Panc1 (cell line): ENCODE data around the gene LAMP5. TPM values are rescaled to one million over a fixed set of nuclear protein-coding genes. Genes with fewer than 3 reads are reported as not detected.

ENCODE experiments used
- ATAC-seq: fragments of 200-7000 bp; cut with Tn5 transposase; 2 replicates; pipeline ENCODE4 v1.9.1; 2020; ENCODE audit warnings: mild to moderate bottlenecking, moderate library complexity
- BruUV-seq: library from RNA; stranded (reverse); fragments of 400-500 nt; replicated peaks from 2 replicates; lab custom pipeline; 2021; lab: Mats Ljungman, UMichigan
- CTCF ChIA-PET: fragments of 300-600 bp; sonication (Branson Sonifier 250); formaldehyde crosslinking; loops from one replicate; lab custom pipeline; 2022; ENCODE audit warnings: antibody characterized with exemption; lab: Charles Lee
- POLR2A ChIA-PET: fragments of 300-600 bp; sonication (Branson Sonifier 250); formaldehyde crosslinking; loops from one replicate; lab custom pipeline; 2022; ENCODE audit warnings: antibody characterized with exemption; lab: Charles Lee
- DNase-seq: peaks from one replicate; pipeline ENCODE4 v3.0.0-alpha.2; 2010; ENCODE audit warnings: low read depth, low spot score
- H3K27ac ChIP-seq: 2 replicates; pipeline ENCODE4 v1.5.1; 2011; ENCODE audit warnings: mild to moderate bottlenecking, low read length, inconsistent platforms
- H3K27me3 ChIP-seq: fragments of 200-500 bp; sonication (Bioruptor generic); 2 replicates; pipeline ENCODE4 v1.6.0; 2014; ENCODE audit warnings: low read length, inconsistent platforms; ENCODE audit not compliant: control insufficient read depth, insufficient read depth
- H3K36me3 ChIP-seq: fragments of 200-500 bp; sonication (Bioruptor generic); 2 replicates; pipeline ENCODE4 v1.5.1; 2014; ENCODE audit warnings: inconsistent platforms, mild to moderate bottlenecking, low read length, moderate library complexity; ENCODE audit not compliant: control insufficient read depth, insufficient read depth
- H3K4me1 ChIP-seq: 2 replicates; pipeline ENCODE4 v1.5.1; 2011; ENCODE audit warnings: inconsistent platforms, mild to moderate bottlenecking, low read length, moderate library complexity; ENCODE audit not compliant: control insufficient read depth, insufficient read depth
- H3K4me3 ChIP-seq, 2 experiments: 2 replicates each; pipeline ENCODE4 v1.5.1; 2011 to 2012; ENCODE audit warnings: low read depth in 2 of 2, low read length in 2 of 2, mild to moderate bottlenecking in 2 of 2, inconsistent platforms in 1 of 2, moderate library complexity in 1 of 2
- H3K9me3 ChIP-seq: fragments of 200-500 bp; sonication (Bioruptor generic); 2 replicates; pipeline ENCODE4 v1.5.1; 2014; ENCODE audit warnings: low read depth, mild to moderate bottlenecking, inconsistent platforms, low read length, moderate library complexity; ENCODE audit not compliant: control insufficient read depth, insufficient read depth
- POLR2AphosphoS5 ChIP-seq: IDR thresholded peaks from 2 replicates; pipeline ENCODE4 v1.6.1; 2012; ENCODE audit warnings: mild to moderate bottlenecking, low read depth, low read length, moderate library complexity
- SIN3A ChIP-seq: IDR thresholded peaks from 2 replicates; pipeline ENCODE4 v1.6.1; 2012; ENCODE audit warnings: low read depth, mild to moderate bottlenecking, low read length, moderate library complexity, borderline replicate concordance; ENCODE audit not compliant: insufficient read depth
- TCF7L2 ChIP-seq: IDR thresholded peaks from 2 replicates; pipeline ENCODE4 v1.6.1; 2011; ENCODE audit warnings: mild to moderate bottlenecking, low read depth, low read length, inconsistent platforms
- in situ Hi-C: cut with HindIII; loops from 2 replicates; pipeline ENCODE4 v1.10.0; 2016; ENCODE audit warnings: low sequenced_read_pairs, low pct_unique_long_range_greater_than_20kb
- intact Hi-C: fragments of 100-400 bp; cut with micrococcal nuclease; formaldehyde crosslinking; loops from one replicate; pipeline ENCODE4 v1.10.0; 2022; ENCODE audit not compliant: unreplicated experiment
- total RNA-seq: library from RNA; stranded (reverse); gene quantifications from one replicate; pipeline ENCODE4 v1.2.1, GENCODE V29; 2021; ENCODE audit not compliant: unreplicated experiment
- TF ChIP-seq, protein P1 (sequence below), 2 experiments: IDR thresholded peaks; 2 replicates each; pipeline ENCODE4 v1.6.1; 2011 to 2012; ENCODE audit warnings: low read depth in 2 of 2, control low read depth in 1 of 2, low read length in 1 of 2, mild to moderate bottlenecking in 1 of 2, moderate library complexity in 1 of 2; ENCODE audit not compliant: insufficient read depth in 1 of 2
- TF ChIP-seq, protein P2 (sequence below): fragments of 450-650 bp; IDR thresholded peaks from 2 replicates; pipeline ENCODE4 v1.5.1; 2017; ENCODE audit warnings: mild to moderate bottlenecking

Gene LAMP5
- total RNA-seq, 1 experiment from 2014 or later = not detected

- in situ Hi-C loops (no loop called here), intact Hi-C loops (no loop called here)
- POLR2A ChIA-PET = no interaction called here
- no peak overlapping the region for H3K27ac ChIP-seq
- H3K4me1 ChIP-seq = no peaks in the 10 kb centered on the region
- DNase-seq (no peak), ATAC-seq (no peak)
- no TSS peak for BruUV-seq
- no peaks in the 10 kb centered on the region for H3K9me3 ChIP-seq
- TF ChIP-seq SIN3A (no peak), TCF7L2 (no peak), POLR2AphosphoS5 (no peak)
- TF ChIP-seq, protein P1, sequence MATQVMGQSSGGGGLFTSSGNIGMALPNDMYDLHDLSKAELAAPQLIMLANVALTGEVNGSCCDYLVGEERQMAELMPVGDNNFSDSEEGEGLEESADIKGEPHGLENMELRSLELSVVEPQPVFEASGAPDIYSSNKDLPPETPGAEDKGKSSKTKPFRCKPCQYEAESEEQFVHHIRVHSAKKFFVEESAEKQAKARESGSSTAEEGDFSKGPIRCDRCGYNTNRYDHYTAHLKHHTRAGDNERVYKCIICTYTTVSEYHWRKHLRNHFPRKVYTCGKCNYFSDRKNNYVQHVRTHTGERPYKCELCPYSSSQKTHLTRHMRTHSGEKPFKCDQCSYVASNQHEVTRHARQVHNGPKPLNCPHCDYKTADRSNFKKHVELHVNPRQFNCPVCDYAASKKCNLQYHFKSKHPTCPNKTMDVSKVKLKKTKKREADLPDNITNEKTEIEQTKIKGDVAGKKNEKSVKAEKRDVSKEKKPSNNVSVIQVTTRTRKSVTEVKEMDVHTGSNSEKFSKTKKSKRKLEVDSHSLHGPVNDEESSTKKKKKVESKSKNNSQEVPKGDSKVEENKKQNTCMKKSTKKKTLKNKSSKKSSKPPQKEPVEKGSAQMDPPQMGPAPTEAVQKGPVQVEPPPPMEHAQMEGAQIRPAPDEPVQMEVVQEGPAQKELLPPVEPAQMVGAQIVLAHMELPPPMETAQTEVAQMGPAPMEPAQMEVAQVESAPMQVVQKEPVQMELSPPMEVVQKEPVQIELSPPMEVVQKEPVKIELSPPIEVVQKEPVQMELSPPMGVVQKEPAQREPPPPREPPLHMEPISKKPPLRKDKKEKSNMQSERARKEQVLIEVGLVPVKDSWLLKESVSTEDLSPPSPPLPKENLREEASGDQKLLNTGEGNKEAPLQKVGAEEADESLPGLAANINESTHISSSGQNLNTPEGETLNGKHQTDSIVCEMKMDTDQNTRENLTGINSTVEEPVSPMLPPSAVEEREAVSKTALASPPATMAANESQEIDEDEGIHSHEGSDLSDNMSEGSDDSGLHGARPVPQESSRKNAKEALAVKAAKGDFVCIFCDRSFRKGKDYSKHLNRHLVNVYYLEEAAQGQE (IDR thresholded peaks at IDR 0.05; ENCODE audit: insufficient read depth in 1 of 2, low read depth in 2 of 2, low read length in 1 of 2) = no peak
- TF ChIP-seq, protein P2, sequence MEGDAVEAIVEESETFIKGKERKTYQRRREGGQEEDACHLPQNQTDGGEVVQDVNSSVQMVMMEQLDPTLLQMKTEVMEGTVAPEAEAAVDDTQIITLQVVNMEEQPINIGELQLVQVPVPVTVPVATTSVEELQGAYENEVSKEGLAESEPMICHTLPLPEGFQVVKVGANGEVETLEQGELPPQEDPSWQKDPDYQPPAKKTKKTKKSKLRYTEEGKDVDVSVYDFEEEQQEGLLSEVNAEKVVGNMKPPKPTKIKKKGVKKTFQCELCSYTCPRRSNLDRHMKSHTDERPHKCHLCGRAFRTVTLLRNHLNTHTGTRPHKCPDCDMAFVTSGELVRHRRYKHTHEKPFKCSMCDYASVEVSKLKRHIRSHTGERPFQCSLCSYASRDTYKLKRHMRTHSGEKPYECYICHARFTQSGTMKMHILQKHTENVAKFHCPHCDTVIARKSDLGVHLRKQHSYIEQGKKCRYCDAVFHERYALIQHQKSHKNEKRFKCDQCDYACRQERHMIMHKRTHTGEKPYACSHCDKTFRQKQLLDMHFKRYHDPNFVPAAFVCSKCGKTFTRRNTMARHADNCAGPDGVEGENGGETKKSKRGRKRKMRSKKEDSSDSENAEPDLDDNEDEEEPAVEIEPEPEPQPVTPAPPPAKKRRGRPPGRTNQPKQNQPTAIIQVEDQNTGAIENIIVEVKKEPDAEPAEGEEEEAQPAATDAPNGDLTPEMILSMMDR = no peak
- CTCF ChIA-PET = no interaction called here
- H3K4me3 ChIP-seq = no peak overlapping the region
- no peaks in the 10 kb centered on the region for H3K36me3 ChIP-seq
- no peaks in the 10 kb centered on the region for H3K27me3 ChIP-seq
These were observed 52.6 kb downstream of the LAMP5 start for GRCh38 chr20:9566977-9567376.

DNA sequence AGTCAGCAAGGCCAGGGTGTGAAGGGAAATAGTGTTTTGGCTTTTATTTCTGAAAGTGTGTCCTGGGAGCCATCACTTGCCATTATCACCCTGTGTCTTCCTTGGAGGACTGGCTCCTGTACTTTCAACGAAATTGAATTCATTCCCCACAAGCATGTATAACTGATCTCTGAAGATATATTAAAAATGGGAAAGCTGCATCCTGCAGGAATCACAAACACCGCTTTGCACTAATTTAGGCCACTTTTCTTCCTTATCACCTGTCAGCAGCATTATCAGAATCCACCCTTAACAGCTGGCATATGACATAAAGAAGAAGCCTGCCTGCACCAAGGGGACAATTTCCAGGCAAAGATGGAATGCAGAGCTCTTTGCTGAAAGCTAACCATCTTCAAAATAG, 56.2 kb downstream of the LAMP5 start:
- intact Hi-C loops (no loop called here), in situ Hi-C loops (no loop called here)
- Histone ChIP-seq H3K27ac (no peak overlapping the region), H3K4me3 (no peak overlapping the region), H3K27me3 (no peaks in the 10 kb centered on the region), H3K4me1 (no peaks in the 10 kb centered on the region), H3K9me3 (no peaks in the 10 kb centered on the region), H3K36me3 (no peaks in the 10 kb centered on the region)
- no peak for DNase-seq
- POLR2A ChIA-PET = no interaction called here
- BruUV-seq = no TSS peak
- no peak for ATAC-seq
- TF ChIP-seq SIN3A = no peak
- TF ChIP-seq TCF7L2 = no peak
- TF ChIP-seq, protein P2 = no peak
- TF ChIP-seq POLR2AphosphoS5 = no peak
- TF ChIP-seq, protein P1 (IDR thresholded peaks at IDR 0.05; ENCODE audit: insufficient read depth in 1 of 2, low read depth in 2 of 2, low read length in 1 of 2) = no peak
- CTCF ChIA-PET = no interaction called here
